ENCODE results near the gene ZBTB7B.

ZBTB7B gene

DNA sequence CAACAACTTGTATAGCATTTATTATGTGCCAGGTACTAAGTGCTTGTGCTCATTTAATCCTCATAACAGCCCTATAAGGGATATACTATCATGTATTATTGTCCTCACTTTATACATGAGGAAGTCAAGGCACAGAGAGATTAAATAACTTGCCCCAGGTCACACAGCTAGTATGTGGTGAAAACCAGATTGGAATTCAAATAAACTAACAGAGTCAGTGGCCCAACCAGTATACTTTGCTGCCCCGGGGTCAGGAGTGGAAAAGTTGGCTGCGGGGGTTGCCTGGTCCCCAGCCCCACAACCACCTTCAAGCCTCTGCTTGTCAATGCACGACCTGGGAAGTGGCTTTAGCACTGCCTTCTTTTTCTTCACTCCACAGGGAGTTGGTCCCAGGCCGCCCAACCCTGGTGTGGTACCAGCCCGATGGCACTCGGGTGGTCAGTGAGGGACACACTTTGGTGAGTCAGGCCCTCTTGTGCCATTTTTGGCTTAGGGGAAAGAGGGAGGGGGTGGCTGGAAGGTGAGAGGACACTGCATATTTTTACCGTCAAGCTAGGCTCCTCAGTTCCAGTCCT, 51.0 kb downstream of the ZBTB7B start:
- TF ChIP-seq, protein P1, sequence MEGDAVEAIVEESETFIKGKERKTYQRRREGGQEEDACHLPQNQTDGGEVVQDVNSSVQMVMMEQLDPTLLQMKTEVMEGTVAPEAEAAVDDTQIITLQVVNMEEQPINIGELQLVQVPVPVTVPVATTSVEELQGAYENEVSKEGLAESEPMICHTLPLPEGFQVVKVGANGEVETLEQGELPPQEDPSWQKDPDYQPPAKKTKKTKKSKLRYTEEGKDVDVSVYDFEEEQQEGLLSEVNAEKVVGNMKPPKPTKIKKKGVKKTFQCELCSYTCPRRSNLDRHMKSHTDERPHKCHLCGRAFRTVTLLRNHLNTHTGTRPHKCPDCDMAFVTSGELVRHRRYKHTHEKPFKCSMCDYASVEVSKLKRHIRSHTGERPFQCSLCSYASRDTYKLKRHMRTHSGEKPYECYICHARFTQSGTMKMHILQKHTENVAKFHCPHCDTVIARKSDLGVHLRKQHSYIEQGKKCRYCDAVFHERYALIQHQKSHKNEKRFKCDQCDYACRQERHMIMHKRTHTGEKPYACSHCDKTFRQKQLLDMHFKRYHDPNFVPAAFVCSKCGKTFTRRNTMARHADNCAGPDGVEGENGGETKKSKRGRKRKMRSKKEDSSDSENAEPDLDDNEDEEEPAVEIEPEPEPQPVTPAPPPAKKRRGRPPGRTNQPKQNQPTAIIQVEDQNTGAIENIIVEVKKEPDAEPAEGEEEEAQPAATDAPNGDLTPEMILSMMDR (conservative IDR thresholded peaks at IDR 0.05; ENCODE audit: low read depth, low read length), result no peak
- no peak overlapping the region for H3K4me3 ChIP-seq (ENCODE audit: low read depth, low read length)
- no peak for DNase-seq (ENCODE audit: low read depth)

DNA sequence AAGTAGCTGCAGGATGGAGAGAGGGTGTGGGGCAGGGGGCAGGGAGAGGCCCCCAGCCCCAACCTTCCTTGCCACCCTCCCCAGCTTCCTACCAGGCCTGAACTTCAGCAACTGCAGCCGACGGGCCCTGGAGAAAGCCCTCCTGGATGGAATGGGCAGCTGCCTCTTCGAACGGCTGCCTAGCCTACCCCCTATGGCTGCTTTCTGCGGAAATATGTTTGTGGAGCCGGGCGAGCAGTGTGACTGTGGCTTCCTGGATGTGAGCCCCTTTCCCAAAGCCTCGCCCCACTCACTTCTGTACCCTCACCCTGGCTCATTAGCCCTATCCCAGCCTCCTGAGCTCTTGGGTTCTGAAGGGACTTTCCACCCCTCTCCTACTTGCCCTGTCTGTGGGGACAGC, 54.5 kb downstream of the ZBTB7B start:
- TF ChIP-seq, protein P1 (conservative IDR thresholded peaks at IDR 0.05; ENCODE audit: low read depth, low read length), result no peak
- DNase-seq (ENCODE audit: low read depth), result no peak
- H3K4me3 ChIP-seq (ENCODE audit: low read depth, low read length), result no peak overlapping the region

DNA sequence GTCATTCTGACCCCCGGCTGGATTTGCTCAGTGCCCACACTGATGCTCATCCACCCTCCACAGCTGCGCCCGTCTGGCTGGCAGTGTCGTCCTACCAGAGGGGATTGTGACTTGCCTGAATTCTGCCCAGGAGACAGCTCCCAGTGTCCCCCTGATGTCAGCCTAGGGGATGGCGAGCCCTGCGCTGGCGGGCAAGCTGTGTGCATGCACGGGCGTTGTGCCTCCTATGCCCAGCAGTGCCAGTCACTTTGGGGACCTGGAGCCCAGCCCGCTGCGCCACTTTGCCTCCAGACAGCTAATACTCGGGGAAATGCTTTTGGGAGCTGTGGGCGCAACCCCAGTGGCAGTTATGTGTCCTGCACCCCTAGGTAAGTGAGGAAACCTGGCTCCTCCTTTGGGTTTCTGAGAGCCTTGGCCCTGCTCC, 55.2 kb downstream of the ZBTB7B start:
- no peak for DNase-seq (ENCODE audit: low read depth)
- TF ChIP-seq, protein P1 (conservative IDR thresholded peaks at IDR 0.05; ENCODE audit: low read depth, low read length), result peak; percentile 27
- no peak overlapping the region for H3K4me3 ChIP-seq (ENCODE audit: low read depth, low read length)

DNA sequence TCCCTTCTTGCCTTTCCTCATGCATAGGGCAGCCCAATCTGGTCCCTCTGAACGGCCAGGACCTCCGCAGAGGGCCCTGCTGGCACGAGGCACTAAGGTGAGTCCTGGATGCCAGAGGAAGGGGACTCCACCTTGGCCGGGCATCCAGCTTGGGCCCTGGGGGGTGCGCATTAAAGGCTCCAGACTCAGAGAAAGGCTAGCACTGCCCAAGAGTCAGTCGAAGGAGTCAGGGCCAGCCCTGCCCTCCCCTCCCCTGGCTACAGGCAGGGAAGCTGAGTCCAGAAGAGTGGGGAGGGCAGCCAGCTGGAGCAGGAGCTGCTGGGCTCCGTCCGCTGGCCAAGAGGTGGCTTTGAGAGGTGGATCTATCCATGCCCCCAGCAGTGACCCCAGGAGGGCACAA, 58.1 kb downstream of the ZBTB7B start:
- no peak for DNase-seq (ENCODE audit: low read depth)
- TF ChIP-seq, protein P1 (conservative IDR thresholded peaks at IDR 0.05; ENCODE audit: low read depth, low read length), result no peak
- no peak overlapping the region for H3K4me3 ChIP-seq (ENCODE audit: low read depth, low read length)

DNA sequence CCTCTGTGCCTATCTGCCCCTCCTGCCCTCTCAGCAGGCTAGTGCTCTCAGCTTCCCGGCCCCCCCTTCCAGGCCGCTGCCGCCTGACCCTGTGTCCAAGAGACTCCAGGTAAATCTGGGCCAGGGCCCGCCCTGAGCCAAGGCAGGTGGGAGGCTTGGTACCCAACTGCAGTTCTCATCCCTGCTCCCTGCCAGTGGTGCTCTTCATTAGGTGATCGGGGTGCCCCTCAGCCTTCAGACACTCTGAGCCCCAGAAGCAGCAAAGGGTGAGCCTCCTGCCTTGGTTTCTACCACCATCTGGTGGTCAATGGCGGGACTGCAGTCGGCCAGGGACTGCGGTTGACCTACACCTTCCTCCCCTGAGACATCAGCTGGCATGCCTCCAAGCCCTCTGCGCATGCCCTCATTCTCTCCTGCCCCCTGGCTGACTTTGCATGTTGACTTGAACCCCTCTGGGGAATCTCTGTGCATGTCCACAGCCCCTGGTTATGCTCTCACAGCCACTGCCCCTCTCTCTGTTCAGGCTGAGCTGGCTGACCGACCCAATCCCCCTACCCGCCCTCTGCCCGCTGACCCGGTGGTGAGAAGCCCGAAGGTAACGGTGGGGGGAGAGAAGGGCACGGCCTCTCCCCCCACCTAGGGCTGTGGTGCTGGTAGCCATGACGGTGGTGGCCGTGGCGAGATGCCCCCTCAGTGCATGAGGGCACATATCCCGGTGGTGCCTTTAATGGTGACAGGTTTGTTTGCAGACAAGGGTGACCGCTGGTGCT, 59.0 kb downstream of the ZBTB7B start:
- no peak overlapping the region for H3K4me3 ChIP-seq (ENCODE audit: low read depth, low read length)

DNA sequence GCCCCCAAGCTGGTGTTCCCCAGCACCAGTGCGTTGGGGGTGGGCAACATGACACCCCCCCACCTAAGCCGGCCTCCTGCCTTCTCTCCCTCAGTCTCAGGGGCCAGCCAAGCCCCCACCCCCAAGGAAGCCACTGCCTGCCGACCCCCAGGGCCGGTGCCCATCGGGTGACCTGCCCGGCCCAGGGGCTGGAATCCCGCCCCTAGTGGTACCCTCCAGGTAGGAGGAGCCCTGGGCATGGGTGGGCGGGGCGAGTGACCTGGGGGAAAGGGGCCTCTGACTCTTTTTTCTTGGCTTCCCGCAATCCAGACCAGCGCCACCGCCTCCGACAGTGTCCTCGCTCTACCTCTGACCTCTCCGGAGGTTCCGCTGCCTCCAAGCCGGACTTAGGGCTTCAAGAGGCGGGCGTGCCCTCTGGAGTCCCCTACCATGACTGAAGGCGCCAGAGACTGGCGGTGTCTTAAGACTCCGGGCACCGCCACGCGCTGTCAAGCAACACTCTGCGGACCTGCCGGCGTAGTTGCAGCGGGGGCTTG, 59.6 kb downstream of the ZBTB7B start:
- peak overlapping the region; percentile 11 for H3K4me3 ChIP-seq (ENCODE audit: low read depth, low read length)
- no peak for DNase-seq (ENCODE audit: low read depth)
- TF ChIP-seq, protein P1 (conservative IDR thresholded peaks at IDR 0.05; ENCODE audit: low read depth, low read length), result no peak

More for the DNA sequence above, 59.0 kb downstream of the ZBTB7B start:
- TF ChIP-seq, protein P1 (conservative IDR thresholded peaks at IDR 0.05; ENCODE audit: low read depth, low read length), result peak; percentile 100
- peak; percentile 90 for DNase-seq (ENCODE audit: low read depth)
